SH-SY5Y (cell line): ENCODE data around the gene DSG4.

Source experiments
- GATA2 ChIP-seq: IDR thresholded peaks from 2 replicates; pipeline ENCODE4 v1.6.1; 2011; ENCODE audit warnings: mild to moderate bottlenecking, low read depth, low read length
- GATA3 ChIP-seq: IDR thresholded peaks from 2 replicates; pipeline ENCODE4 v1.6.1; 2011; ENCODE audit warnings: low read depth, mild to moderate bottlenecking, low read length, moderate library complexity

- TF ChIP-seq GATA3, result no peak
- TF ChIP-seq GATA2, result no peak
Measured at GRCh38 chr18:31426871-31427406, 50.4 kb downstream of the DSG4 start.
